PFSK-1 (cell line): ENCODE measurements around the gene EFR3B.

Experiments used
- FOXP2 ChIP-seq: optimal IDR thresholded peaks from 2 replicates; pipeline ENCODE3; 2011; ENCODE audit warnings: borderline replicate concordance, control low read depth, inconsistent platforms; ENCODE audit not compliant: insufficient read depth; ENCODE audit errors: extremely low read length, extremely low read depth
- POLR2AphosphoS5 ChIP-seq: IDR thresholded peaks from 2 replicates; pipeline ENCODE4 v1.6.1; 2012; ENCODE audit warnings: low read depth, mild to moderate bottlenecking, control low read depth, low read length, moderate library complexity
- REST ChIP-seq, 2 experiments: IDR thresholded peaks; 2 replicates each; pipeline versions ENCODE4 v1.6.1 to v1.8.0; 2011 to 2012; ENCODE audit warnings: low read depth in 2 of 2, low read length in 2 of 2, control low read depth in 1 of 2, inconsistent platforms in 1 of 2, mild to moderate bottlenecking in 1 of 2, moderate library complexity in 1 of 2; ENCODE audit not compliant: insufficient read depth in 1 of 2
- SIN3A ChIP-seq: IDR thresholded peaks from 2 replicates; pipeline ENCODE4 v1.6.1; 2012; ENCODE audit warnings: mild to moderate bottlenecking, low read length, moderate library complexity, borderline replicate concordance; ENCODE audit not compliant: insufficient read depth
- TAF1 ChIP-seq: IDR thresholded peaks from 2 replicates; pipeline ENCODE4 v1.6.1; 2012; ENCODE audit warnings: low read length, control low read depth, borderline replicate concordance; ENCODE audit not compliant: insufficient read depth

EFR3B gene

GRCh38 chr2:25151718-25152117, 109.8 kb downstream of the EFR3B start:
- no peak for TF ChIP-seq REST (IDR thresholded peaks at IDR 0.05; ENCODE audit: insufficient read depth in 1 of 2, low read depth in 2 of 2, low read length in 2 of 2)
- TF ChIP-seq SIN3A, result no peak
- TF ChIP-seq POLR2AphosphoS5, result no peak
- no peak for TF ChIP-seq TAF1
- no peak for TF ChIP-seq FOXP2

DNA sequence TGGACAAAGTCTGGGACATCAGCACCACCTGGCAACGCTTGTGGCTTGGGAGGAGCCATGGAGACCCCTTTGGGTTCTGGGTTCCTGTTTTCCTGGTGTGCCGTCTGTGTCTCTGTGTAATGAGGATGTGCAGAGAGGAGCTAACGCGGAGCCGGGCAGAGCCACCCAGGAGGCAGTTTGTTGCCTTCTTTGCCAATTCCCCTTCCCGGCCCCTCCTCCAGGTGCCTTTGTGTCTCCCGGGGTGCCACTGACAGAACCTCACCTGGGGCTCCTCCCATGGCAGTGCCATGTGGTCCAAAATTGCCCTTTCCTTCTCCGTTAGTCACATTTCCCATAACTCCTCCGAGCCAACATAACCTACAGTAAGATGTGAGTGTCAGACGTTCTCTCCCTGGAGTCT, 113.5 kb downstream of the EFR3B start:
- TF ChIP-seq TAF1 (no peak), SIN3A (no peak), FOXP2 (no peak), REST (IDR thresholded peaks at IDR 0.05; ENCODE audit: insufficient read depth in 1 of 2, low read depth in 2 of 2, low read length in 2 of 2) (no peak), POLR2AphosphoS5 (no peak)

GRCh38 chr2:25158096-25158852, 116.4 kb downstream of the EFR3B start:
- no peak for TF ChIP-seq FOXP2
- no peak for TF ChIP-seq TAF1
- TF ChIP-seq SIN3A, result no peak
- TF ChIP-seq REST (IDR thresholded peaks at IDR 0.05; ENCODE audit: insufficient read depth in 1 of 2, low read depth in 2 of 2, low read length in 2 of 2), result no peak
- TF ChIP-seq POLR2AphosphoS5, result no peak

GRCh38 chr2:25159949-25160348, 118.1 kb downstream of the EFR3B start:
- TF ChIP-seq POLR2AphosphoS5, result no peak
- no peak for TF ChIP-seq REST (IDR thresholded peaks at IDR 0.05; ENCODE audit: insufficient read depth in 1 of 2, low read depth in 2 of 2, low read length in 2 of 2)
- no peak for TF ChIP-seq TAF1
- TF ChIP-seq SIN3A, result no peak
- no peak for TF ChIP-seq FOXP2

- TF ChIP-seq SIN3A (no peak), TAF1 (no peak), POLR2AphosphoS5 (no peak), FOXP2 (no peak), REST (IDR thresholded peaks at IDR 0.05; ENCODE audit: insufficient read depth in 1 of 2, low read depth in 2 of 2, low read length in 2 of 2) (no peak)
Measured at GRCh38 chr2:25160376-25160775, 118.5 kb downstream of the EFR3B start.
